ENCODE measurements around the gene DIAPH2. TPM values are rescaled to one million over a fixed set of nuclear protein-coding genes. Genes with fewer than 3 reads are reported as not detected.
"Not testable (repeated sequence)": the region's sequence is repeated elsewhere in the genome, so short reads cannot be mapped to it uniquely, and the experiment has no call there.

The DIAPH2 gene
- total and polyA plus RNA-seq, 9 donors = 8.1 to 30.9 (median 24.2) TPM

DNA sequence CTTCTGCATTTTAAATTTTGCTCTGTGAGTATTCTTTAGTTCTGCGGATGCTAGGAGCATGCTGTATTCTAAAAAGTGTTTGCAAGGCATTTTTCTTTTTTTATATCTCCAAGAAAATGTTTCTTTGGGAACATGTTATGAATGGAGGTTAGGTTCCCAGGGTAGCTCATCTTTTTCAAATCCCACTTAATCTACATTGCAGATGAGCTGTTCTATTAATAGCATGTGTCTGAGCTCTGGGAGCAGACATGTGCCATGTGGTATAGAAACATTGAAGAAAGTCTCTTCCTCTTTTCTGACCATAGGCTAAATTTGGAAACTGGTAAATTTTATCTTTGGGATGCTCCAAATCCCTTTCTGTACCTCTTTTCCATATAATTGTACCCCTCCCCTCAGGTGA is 23.2 kb downstream of the DIAPH2 start:
- Histone ChIP-seq H3K4me3 (no peak overlapping the region), H3K27ac (no peak overlapping the region), H3K36me3 (no peaks in the 10 kb centered on the region), H3K4me1 (ENCODE audit: insufficient read depth) (no peaks in the 10 kb centered on the region), H3K9me3 (no peaks in the 10 kb centered on the region), H3K27me3 (no peaks in the 10 kb centered on the region)
- DNase-seq = no peak
- 49 to 58% (median 53%) methylated on average over 1 of the region's 1 CpG for WGBS, 3 donors
- TF ChIP-seq POLR2A (IDR thresholded peaks at IDR 0.05) = no peak
- TF ChIP-seq, protein P1, sequence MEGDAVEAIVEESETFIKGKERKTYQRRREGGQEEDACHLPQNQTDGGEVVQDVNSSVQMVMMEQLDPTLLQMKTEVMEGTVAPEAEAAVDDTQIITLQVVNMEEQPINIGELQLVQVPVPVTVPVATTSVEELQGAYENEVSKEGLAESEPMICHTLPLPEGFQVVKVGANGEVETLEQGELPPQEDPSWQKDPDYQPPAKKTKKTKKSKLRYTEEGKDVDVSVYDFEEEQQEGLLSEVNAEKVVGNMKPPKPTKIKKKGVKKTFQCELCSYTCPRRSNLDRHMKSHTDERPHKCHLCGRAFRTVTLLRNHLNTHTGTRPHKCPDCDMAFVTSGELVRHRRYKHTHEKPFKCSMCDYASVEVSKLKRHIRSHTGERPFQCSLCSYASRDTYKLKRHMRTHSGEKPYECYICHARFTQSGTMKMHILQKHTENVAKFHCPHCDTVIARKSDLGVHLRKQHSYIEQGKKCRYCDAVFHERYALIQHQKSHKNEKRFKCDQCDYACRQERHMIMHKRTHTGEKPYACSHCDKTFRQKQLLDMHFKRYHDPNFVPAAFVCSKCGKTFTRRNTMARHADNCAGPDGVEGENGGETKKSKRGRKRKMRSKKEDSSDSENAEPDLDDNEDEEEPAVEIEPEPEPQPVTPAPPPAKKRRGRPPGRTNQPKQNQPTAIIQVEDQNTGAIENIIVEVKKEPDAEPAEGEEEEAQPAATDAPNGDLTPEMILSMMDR (IDR thresholded peaks at IDR 0.05) = no peak
- TF ChIP-seq EP300 (IDR thresholded peaks at IDR 0.05) = no peak
- intact Hi-C loops (cut with DNase I) = no loop called here

DNA sequence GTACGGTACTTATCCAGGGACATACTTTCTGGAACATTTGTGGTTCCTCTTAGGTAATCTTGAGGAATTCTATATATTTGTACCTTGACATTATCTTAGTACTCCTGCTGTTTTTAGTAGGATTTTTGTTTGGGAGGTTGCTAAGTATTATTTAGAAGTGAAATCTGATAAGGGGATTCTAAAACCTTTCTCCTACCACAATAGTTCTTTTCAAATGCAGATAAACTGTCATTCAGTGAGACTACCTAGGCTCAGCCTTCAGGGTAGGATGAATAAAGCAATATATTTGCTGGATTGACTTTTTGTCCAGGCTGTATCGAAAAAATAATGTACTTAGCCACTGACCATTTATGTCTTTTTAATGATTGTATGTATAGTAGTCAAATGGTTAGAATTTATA is 25.4 kb downstream of the DIAPH2 start:
- WGBS, 3 donors = 79 to 81% (median 81%) methylated on average over 2 of the region's 2 CpGs
- no peaks in the 10 kb centered on the region for H3K27me3 ChIP-seq

DNA sequence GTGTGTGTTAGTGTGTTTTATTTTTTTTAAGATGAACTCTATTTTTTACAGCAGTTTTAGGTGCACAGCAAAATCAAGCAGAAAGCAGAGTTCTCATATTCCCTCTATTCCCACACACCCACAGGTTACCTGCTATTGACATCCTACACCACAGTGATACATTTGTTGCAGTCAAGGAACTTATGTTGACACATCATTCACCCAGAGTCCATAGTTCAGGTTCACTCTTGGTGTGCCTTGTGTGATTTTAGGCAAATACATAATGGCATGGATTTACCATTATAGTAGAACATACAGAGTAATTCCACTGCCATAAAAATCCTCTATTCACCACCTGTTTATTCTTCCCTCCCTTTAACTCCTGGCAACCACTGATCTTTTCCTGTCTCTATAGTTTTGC is 28.7 kb downstream of the DIAPH2 start:
- H3K9me3 ChIP-seq = no peaks in the 10 kb centered on the region
- H3K4me1 ChIP-seq (ENCODE audit: insufficient read depth) = no peaks in the 10 kb centered on the region
- H3K36me3 ChIP-seq = no peaks in the 10 kb centered on the region
- H3K27me3 ChIP-seq = no peaks in the 10 kb centered on the region
- intact Hi-C loops (cut with DNase I) = no loop called here
- H3K27ac ChIP-seq = no peak overlapping the region
- DNase-seq = no peak
- H3K4me3 ChIP-seq = no peak overlapping the region
- no peak for TF ChIP-seq EP300 (IDR thresholded peaks at IDR 0.05)

More for the DNA sequence above, 25.4 kb downstream of the DIAPH2 start:
- H3K4me3 ChIP-seq = no peak overlapping the region
- no peaks in the 10 kb centered on the region for H3K4me1 ChIP-seq (ENCODE audit: insufficient read depth)
- no peaks in the 10 kb centered on the region for H3K9me3 ChIP-seq
- TF ChIP-seq, protein P1 (IDR thresholded peaks at IDR 0.05) = no peak
- TF ChIP-seq EP300 (IDR thresholded peaks at IDR 0.05) (no peak), POLR2A (IDR thresholded peaks at IDR 0.05) (no peak)
- DNase-seq = no peak
- H3K27ac ChIP-seq = no peak overlapping the region
- no peaks in the 10 kb centered on the region for H3K36me3 ChIP-seq
- intact Hi-C loops (cut with DNase I) = no loop called here

DNA sequence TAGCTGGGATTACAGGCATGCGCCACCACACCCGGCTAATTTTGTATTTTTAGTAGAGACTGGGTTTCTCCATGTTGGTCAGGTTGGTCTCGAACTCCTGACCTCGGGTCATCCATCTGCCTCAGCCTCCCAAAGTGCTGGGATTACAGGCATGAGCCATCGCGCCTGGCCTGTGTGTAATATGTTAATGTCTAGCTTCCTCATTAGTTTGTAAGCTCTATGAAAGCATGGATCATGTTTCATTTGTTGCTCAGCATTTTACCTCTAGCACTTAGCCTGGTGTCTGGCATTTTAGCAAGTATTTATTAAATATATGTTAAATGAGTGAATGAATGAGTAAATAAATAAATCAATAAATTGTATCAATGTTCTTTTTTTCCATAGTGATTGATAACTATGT is 29.8 kb downstream of the DIAPH2 start:
- DNase-seq; H3K27ac ChIP-seq; H3K4me1 ChIP-seq (ENCODE audit: insufficient read depth); H3K9me3 ChIP-seq; intact Hi-C loops (cut with DNase I); H3K4me3 ChIP-seq; H3K27me3 ChIP-seq; H3K36me3 ChIP-seq: not testable (repeated sequence)
- 83 to 90% (median 85%) methylated on average over 6 of the region's 6 CpGs for WGBS, 3 donors

DNA sequence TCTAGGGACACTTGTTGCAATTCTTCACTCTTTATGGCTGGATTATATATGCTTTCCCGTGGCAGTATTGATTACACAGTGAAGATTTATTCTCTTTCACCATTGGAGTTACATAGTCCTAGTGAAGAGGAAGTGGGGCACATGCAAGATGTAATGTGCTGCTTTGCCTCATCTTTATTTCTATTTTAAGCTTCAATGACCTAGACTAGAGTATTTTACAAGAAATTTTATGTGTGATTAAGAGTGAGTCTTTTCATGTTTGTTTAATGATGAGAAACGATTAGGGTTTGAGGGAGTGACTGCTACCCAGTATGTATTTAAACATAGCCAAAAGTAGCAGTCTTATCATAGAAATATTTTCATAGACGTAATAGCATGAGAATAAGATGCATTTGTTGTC is 30.8 kb downstream of the DIAPH2 start:
- TF ChIP-seq EP300 (IDR thresholded peaks at IDR 0.05) (no peak), POLR2A (IDR thresholded peaks at IDR 0.05) (no peak)
- TF ChIP-seq, protein P1 (IDR thresholded peaks at IDR 0.05) = no peak
- Histone ChIP-seq H3K4me1 (ENCODE audit: insufficient read depth) (no peaks in the 10 kb centered on the region), H3K36me3 (no peaks in the 10 kb centered on the region), H3K4me3 (no peak overlapping the region), H3K27me3 (no peaks in the 10 kb centered on the region), H3K9me3 (no peaks in the 10 kb centered on the region), H3K27ac (no peak overlapping the region)
- intact Hi-C loops (cut with DNase I) = no loop called here
- WGBS, 3 donors = 26 to 31% (median 28%) methylated on average over 3 of the region's 3 CpGs
- DNase-seq = no peak
